ENCODE results near the gene HMBS. TPM values are rescaled to one million over a fixed set of nuclear protein-coding genes. Genes with fewer than 3 reads are reported as not detected.

Gene HMBS
- total and polyA plus RNA-seq, 4 donors = 10.5 to 224 (median 26.7) TPM

- Histone ChIP-seq H3K4me1 (ENCODE audit: control insufficient read depth in 4 of 4, insufficient read depth in 4 of 4, low read length in 3 of 4) (peaks cover 0 to 13% (median 10%) of the 10 kb centered on the region in 4 donors), H3K9me3 (ENCODE audit: control insufficient read depth in 4 of 4, low read length in 3 of 4) (no peaks in the 10 kb centered on the region), H3K4me3 (ENCODE audit: low read depth in 1 of 3, low read length in 3 of 3) (no peak overlapping the region), H3K27me3 (ENCODE audit: control insufficient read depth in 4 of 4, insufficient read depth in 4 of 4, low read length in 3 of 4) (no peaks in the 10 kb centered on the region), H3K27ac (ENCODE audit: low read depth in 1 of 2, low read length in 2 of 2) (no peak overlapping the region), H3K36me3 (ENCODE audit: control insufficient read depth in 4 of 4, insufficient read depth in 3 of 4, low read depth in 1 of 4, low read length in 3 of 4) (peaks cover 36 to 78% (median 60%) of the 10 kb centered on the region in 4 donors), H3K9ac (ENCODE audit: low read depth in 1 of 2, low read length in 2 of 2) (no peak overlapping the region)
- no peak for TF ChIP-seq JUND (IDR thresholded peaks at IDR 0.05)
- no peak for TF ChIP-seq SP1 (IDR thresholded peaks at IDR 0.05)
- TF ChIP-seq RAD21 (IDR thresholded peaks at IDR 0.05) = no peak
- TF ChIP-seq ATF3 (IDR thresholded peaks at IDR 0.05) = no peak
- TF ChIP-seq REST (IDR thresholded peaks at IDR 0.05) = no peak
- TF ChIP-seq HNF4A (conservative IDR thresholded peaks at IDR 0.05) = no peak
- no peak for TF ChIP-seq MAX (IDR thresholded peaks at IDR 0.05)
- no peak for TF ChIP-seq EGR1 (IDR thresholded peaks at IDR 0.05; ENCODE audit: low read depth in 2 of 2)
- TF ChIP-seq CTCF (IDR thresholded peaks at IDR 0.05; ENCODE audit: low read depth, low read length, missing input control) = no peak
- TF ChIP-seq NR2F2 (IDR thresholded peaks at IDR 0.05) = no peak
- TF ChIP-seq HNF4G (IDR thresholded peaks at IDR 0.05) = no peak
- TF ChIP-seq, protein P1, sequence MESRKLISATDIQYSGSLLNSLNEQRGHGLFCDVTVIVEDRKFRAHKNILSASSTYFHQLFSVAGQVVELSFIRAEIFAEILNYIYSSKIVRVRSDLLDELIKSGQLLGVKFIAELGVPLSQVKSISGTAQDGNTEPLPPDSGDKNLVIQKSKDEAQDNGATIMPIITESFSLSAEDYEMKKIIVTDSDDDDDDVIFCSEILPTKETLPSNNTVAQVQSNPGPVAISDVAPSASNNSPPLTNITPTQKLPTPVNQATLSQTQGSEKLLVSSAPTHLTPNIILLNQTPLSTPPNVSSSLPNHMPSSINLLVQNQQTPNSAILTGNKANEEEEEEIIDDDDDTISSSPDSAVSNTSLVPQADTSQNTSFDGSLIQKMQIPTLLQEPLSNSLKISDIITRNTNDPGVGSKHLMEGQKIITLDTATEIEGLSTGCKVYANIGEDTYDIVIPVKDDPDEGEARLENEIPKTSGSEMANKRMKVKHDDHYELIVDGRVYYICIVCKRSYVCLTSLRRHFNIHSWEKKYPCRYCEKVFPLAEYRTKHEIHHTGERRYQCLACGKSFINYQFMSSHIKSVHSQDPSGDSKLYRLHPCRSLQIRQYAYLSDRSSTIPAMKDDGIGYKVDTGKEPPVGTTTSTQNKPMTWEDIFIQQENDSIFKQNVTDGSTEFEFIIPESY (IDR thresholded peaks at IDR 0.05) = no peak
- TF ChIP-seq YY1 (IDR thresholded peaks at IDR 0.05) = no peak
- no peak for TF ChIP-seq FOXA1 (IDR thresholded peaks at IDR 0.05)
- WGBS = 96% methylated on average over 23 of the region's 23 CpGs
- DNase-seq (ENCODE audit: low spot score) = no peak
These were observed 32.4 kb upstream of the HMBS start for GRCh38 chr11:119052163-119052814.

DNA sequence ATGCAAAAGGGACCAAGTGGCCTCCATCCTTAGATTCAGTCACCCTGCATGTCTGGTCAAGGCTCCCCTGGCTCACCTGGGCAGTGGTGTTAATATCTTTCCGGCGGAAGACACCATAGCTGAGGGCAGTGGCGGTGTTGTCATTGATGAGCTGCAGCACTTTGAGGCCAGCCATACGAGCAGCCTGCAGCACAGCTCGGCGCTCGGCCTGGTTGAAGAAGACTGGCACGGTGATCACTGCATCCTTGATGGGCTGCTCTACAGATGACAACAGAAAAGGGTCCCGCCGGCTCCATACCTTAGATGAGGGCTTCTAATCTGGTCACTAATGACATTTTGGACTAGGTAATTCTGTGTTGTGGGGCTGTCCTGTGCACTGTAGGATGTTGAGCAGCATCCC is 30.3 kb upstream of the HMBS start:
- no peaks in the 10 kb centered on the region for H3K9me3 ChIP-seq (ENCODE audit: control insufficient read depth in 4 of 4, low read length in 3 of 4)
- peaks cover 0 to 23% (median 16%) of the 10 kb centered on the region in 4 donors for H3K4me1 ChIP-seq (ENCODE audit: control insufficient read depth in 4 of 4, insufficient read depth in 4 of 4, low read length in 3 of 4)
- no peak overlapping the region for H3K27ac ChIP-seq (ENCODE audit: low read depth in 1 of 2, low read length in 2 of 2)
- no peak for DNase-seq (ENCODE audit: low spot score)
- 98% methylated on average over 10 of the region's 10 CpGs for WGBS
- no peaks in the 10 kb centered on the region for H3K27me3 ChIP-seq (ENCODE audit: control insufficient read depth in 4 of 4, insufficient read depth in 4 of 4, low read length in 3 of 4)
- H3K36me3 ChIP-seq (ENCODE audit: control insufficient read depth in 4 of 4, insufficient read depth in 3 of 4, low read depth in 1 of 4, low read length in 3 of 4) = peaks cover 23 to 56% (median 42%) of the 10 kb centered on the region in 4 donors
- H3K9ac ChIP-seq (ENCODE audit: low read depth in 1 of 2, low read length in 2 of 2) = no peak overlapping the region
- H3K4me3 ChIP-seq (ENCODE audit: low read depth in 1 of 3, low read length in 3 of 3) = no peak overlapping the region
- no peak for TF ChIP-seq RAD21 (IDR thresholded peaks at IDR 0.05)
- no peak for TF ChIP-seq MAX (IDR thresholded peaks at IDR 0.05)
- TF ChIP-seq RXRA (IDR thresholded peaks at IDR 0.05) = no peak
- TF ChIP-seq JUND (IDR thresholded peaks at IDR 0.05) = no peak
- no peak for TF ChIP-seq NR2F2 (IDR thresholded peaks at IDR 0.05)
- no peak for TF ChIP-seq HNF4A (conservative IDR thresholded peaks at IDR 0.05)
- TF ChIP-seq SP1 (IDR thresholded peaks at IDR 0.05) = no peak
- TF ChIP-seq YY1 (IDR thresholded peaks at IDR 0.05) = no peak
- no peak for TF ChIP-seq FOXA2 (IDR thresholded peaks at IDR 0.05)
- TF ChIP-seq GABPA (IDR thresholded peaks at IDR 0.05 in 1 of 2, conservative IDR thresholded peaks at IDR 0.05 in 1 of 2) = no peak
- TF ChIP-seq HNF4G (IDR thresholded peaks at IDR 0.05) = no peak
- TF ChIP-seq FOXA1 (IDR thresholded peaks at IDR 0.05) = no peak
- no peak for TF ChIP-seq CTCF (IDR thresholded peaks at IDR 0.05; ENCODE audit: low read depth, low read length, missing input control)

Measured in liver (tissue), 9 donors.